A549 (cell line): Measurements from ENCODE around the gene CC2D1A.

Source experiments
- BHLHE40 ChIP-seq: IDR thresholded peaks from 2 replicates; pipeline ENCODE4 v1.6.1; 2012; ENCODE audit warnings: low read depth, low read length, inconsistent platforms
- EP300 ChIP-seq, 2 experiments: fragments of >200 bp; sonication (Bioruptor Twin); formaldehyde crosslinking; IDR thresholded peaks; 2 replicates in 1 of 2; 3 replicates in 1 of 2; pipeline ENCODE4 v1.6.1; 2016 to 2017
- GATA3 ChIP-seq: IDR thresholded peaks from 2 replicates; pipeline ENCODE4 v1.6.1; 2012; ENCODE audit warnings: borderline replicate concordance
- POLR2A ChIP-seq: IDR thresholded peaks from 2 replicates; pipeline ENCODE4 v1.6.1; 2012; ENCODE audit warnings: mild to moderate bottlenecking, low read length

- TF ChIP-seq BHLHE40: no peak
- TF ChIP-seq EP300 (IDR thresholded peaks at IDR 0.05): no peak
- no peak for TF ChIP-seq GATA3
- TF ChIP-seq POLR2A: no peak
Observed at GRCh38 chr19:13920940-13921747, 15.1 kb downstream of the CC2D1A start.
